ENCODE data around the gene TIAM1.

Gene TIAM1

GRCh38 chr21:31156662-31157061 is 187.4 kb downstream of the TIAM1 start:
- Histone ChIP-seq H3K9me3 (ENCODE audit: severe bottlenecking) (peaks cover 3% of the 10 kb centered on the region), H3K27me3 (ENCODE audit: insufficient read depth, poor library complexity, severe bottlenecking) (no peaks in the 10 kb centered on the region), H3K27ac (ENCODE audit: poor library complexity, severe bottlenecking) (no peak overlapping the region), H3K4me3 (ENCODE audit: severe bottlenecking) (no peak overlapping the region), H3K4me1 (ENCODE audit: insufficient read depth, poor library complexity, severe bottlenecking) (no peaks in the 10 kb centered on the region), H3K36me3 (ENCODE audit: low read depth) (no peaks in the 10 kb centered on the region)
- no peak for TF ChIP-seq CTCF (IDR thresholded peaks at IDR 0.05; ENCODE audit: poor library complexity, severe bottlenecking)
- DNase-seq (ENCODE audit: low spot score) (no peak), ATAC-seq (ENCODE audit: low read depth) (no peak)

DNA sequence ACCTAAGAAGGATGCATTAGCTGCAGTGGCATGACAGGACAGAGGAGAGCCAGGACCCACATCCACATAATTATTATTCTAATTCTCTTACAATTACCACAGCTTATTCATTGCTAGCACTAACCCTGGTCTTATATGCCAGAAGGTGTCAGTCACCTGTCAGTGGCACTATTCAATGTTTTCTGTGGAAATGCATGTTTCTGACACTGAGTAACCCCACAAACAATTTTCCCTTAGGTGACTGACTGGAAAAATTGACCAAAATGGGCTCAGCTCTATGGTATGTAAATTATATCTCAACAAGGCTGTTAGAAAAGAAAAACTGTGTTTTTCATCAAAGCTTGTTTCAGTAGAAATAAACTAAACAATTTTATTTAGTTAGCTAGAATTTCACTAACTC is 187.9 kb downstream of the TIAM1 start:
- H3K4me3 ChIP-seq (ENCODE audit: severe bottlenecking), result no peak overlapping the region
- peaks cover 3% of the 10 kb centered on the region for H3K9me3 ChIP-seq (ENCODE audit: severe bottlenecking)
- no peak for DNase-seq (ENCODE audit: low spot score)
- no peaks in the 10 kb centered on the region for H3K4me1 ChIP-seq (ENCODE audit: insufficient read depth, poor library complexity, severe bottlenecking)
- no peaks in the 10 kb centered on the region for H3K36me3 ChIP-seq (ENCODE audit: low read depth)
- no peak for TF ChIP-seq CTCF (IDR thresholded peaks at IDR 0.05; ENCODE audit: poor library complexity, severe bottlenecking)
- H3K27me3 ChIP-seq (ENCODE audit: insufficient read depth, poor library complexity, severe bottlenecking), result no peaks in the 10 kb centered on the region
- H3K27ac ChIP-seq (ENCODE audit: poor library complexity, severe bottlenecking), result no peak overlapping the region
- no peak for ATAC-seq (ENCODE audit: low read depth)

- no peak for TF ChIP-seq CTCF (IDR thresholded peaks at IDR 0.05; ENCODE audit: poor library complexity, severe bottlenecking)
- no peaks in the 10 kb centered on the region for H3K36me3 ChIP-seq (ENCODE audit: low read depth)
- DNase-seq (ENCODE audit: low spot score) (no peak), ATAC-seq (ENCODE audit: low read depth) (no peak)
- H3K27ac ChIP-seq (ENCODE audit: poor library complexity, severe bottlenecking), result no peak overlapping the region
- H3K9me3 ChIP-seq (ENCODE audit: severe bottlenecking), result peaks cover under 1% of the 10 kb centered on the region
- no peaks in the 10 kb centered on the region for H3K27me3 ChIP-seq (ENCODE audit: insufficient read depth, poor library complexity, severe bottlenecking)
- H3K4me1 ChIP-seq (ENCODE audit: insufficient read depth, poor library complexity, severe bottlenecking), result no peaks in the 10 kb centered on the region
- H3K4me3 ChIP-seq (ENCODE audit: severe bottlenecking), result no peak overlapping the region
Measured at GRCh38 chr21:31151156-31152045, 192.7 kb downstream of the TIAM1 start.

DNA sequence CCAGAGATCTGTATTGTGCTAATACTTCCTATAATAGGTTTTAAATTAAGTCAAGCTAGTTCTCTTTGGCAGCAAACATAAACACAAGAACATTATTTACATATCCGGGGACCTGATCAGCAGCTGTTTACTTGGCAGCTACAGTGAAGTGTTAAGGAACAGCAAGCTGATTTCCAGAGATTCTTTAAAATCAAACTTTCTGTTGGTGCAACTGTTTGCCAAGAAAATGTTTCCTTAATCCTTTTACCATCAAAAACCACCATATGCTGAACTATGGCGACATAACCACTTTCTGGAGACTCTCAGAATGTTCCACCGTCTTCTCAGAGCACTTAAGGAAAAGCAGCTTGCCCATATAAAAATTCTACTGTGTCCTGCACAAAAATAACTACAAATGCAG is 198.8 kb downstream of the TIAM1 start:
- DNase-seq (ENCODE audit: low spot score), result no peak
- no peak for ATAC-seq (ENCODE audit: low read depth)
- TF ChIP-seq CTCF (IDR thresholded peaks at IDR 0.05; ENCODE audit: poor library complexity, severe bottlenecking), result no peak
- Histone ChIP-seq H3K27ac (ENCODE audit: poor library complexity, severe bottlenecking) (no peak overlapping the region), H3K4me1 (ENCODE audit: insufficient read depth, poor library complexity, severe bottlenecking) (no peaks in the 10 kb centered on the region), H3K4me3 (ENCODE audit: severe bottlenecking) (no peak overlapping the region), H3K27me3 (ENCODE audit: insufficient read depth, poor library complexity, severe bottlenecking) (no peaks in the 10 kb centered on the region), H3K9me3 (ENCODE audit: severe bottlenecking) (no peaks in the 10 kb centered on the region), H3K36me3 (ENCODE audit: low read depth) (no peaks in the 10 kb centered on the region)

DNA sequence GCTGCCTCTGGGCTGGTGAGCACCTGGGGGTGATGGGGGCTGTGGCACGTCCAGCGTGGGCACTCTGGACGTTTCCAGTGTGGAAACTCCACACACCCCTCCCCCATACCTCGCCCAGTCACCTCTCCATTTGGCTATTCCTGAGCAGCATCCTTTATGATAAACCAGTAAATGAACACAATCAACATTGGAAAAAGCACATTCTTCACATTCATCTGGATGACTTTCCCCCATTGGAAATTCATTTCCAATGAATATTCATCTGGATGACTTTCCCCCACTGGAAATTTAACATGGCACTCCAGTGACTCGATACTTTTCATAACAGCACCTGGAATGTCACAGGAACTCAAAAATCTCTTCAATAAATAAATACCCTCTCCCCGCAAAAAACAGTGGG is 201.0 kb downstream of the TIAM1 start:
- no peak for TF ChIP-seq CTCF (IDR thresholded peaks at IDR 0.05; ENCODE audit: poor library complexity, severe bottlenecking)

More for the DNA sequence above, 201.0 kb downstream of the TIAM1 start:
- no peak for DNase-seq (ENCODE audit: low spot score)
- Histone ChIP-seq H3K36me3 (ENCODE audit: low read depth) (no peaks in the 10 kb centered on the region), H3K27me3 (ENCODE audit: insufficient read depth, poor library complexity, severe bottlenecking) (no peaks in the 10 kb centered on the region), H3K9me3 (ENCODE audit: severe bottlenecking) (no peaks in the 10 kb centered on the region), H3K4me3 (ENCODE audit: severe bottlenecking) (no peak overlapping the region), H3K27ac (ENCODE audit: poor library complexity, severe bottlenecking) (no peak overlapping the region), H3K4me1 (ENCODE audit: insufficient read depth, poor library complexity, severe bottlenecking) (no peaks in the 10 kb centered on the region)
- ATAC-seq (ENCODE audit: low read depth), result no peak

Measured in RWPE2 (cell line).